Measurements from ENCODE around the gene STK32B. TPM values are rescaled to one million over a fixed set of nuclear protein-coding genes. Genes with fewer than 3 reads are reported as not detected.

STK32B gene
- total and polyA plus RNA-seq, 9 donors = 0.35 to 3.0 (median 1.2) TPM

GRCh38 chr4:5014007-5014682 is 37.1 kb upstream of the STK32B start:
- Histone ChIP-seq H3K4me1 (ENCODE audit: insufficient read depth) (peaks cover under 1% of the 10 kb centered on the region), H3K27me3 (no peaks in the 10 kb centered on the region), H3K36me3 (no peaks in the 10 kb centered on the region), H3K4me3 (no peak overlapping the region), H3K9me3 (no peaks in the 10 kb centered on the region), H3K27ac (no peak overlapping the region)
- no peak for TF ChIP-seq POLR2A (IDR thresholded peaks at IDR 0.05)
- TF ChIP-seq, protein P1, sequence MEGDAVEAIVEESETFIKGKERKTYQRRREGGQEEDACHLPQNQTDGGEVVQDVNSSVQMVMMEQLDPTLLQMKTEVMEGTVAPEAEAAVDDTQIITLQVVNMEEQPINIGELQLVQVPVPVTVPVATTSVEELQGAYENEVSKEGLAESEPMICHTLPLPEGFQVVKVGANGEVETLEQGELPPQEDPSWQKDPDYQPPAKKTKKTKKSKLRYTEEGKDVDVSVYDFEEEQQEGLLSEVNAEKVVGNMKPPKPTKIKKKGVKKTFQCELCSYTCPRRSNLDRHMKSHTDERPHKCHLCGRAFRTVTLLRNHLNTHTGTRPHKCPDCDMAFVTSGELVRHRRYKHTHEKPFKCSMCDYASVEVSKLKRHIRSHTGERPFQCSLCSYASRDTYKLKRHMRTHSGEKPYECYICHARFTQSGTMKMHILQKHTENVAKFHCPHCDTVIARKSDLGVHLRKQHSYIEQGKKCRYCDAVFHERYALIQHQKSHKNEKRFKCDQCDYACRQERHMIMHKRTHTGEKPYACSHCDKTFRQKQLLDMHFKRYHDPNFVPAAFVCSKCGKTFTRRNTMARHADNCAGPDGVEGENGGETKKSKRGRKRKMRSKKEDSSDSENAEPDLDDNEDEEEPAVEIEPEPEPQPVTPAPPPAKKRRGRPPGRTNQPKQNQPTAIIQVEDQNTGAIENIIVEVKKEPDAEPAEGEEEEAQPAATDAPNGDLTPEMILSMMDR (IDR thresholded peaks at IDR 0.05) = no peak
- TF ChIP-seq EP300 (IDR thresholded peaks at IDR 0.05) = no peak
- intact Hi-C loops (cut with DNase I) = no loop called here
- WGBS, 3 donors = 73 to 77% (median 73%) methylated on average over 7 of the region's 7 CpGs
- DNase-seq = no peak

GRCh38 chr4:5018096-5018495 is 33.2 kb upstream of the STK32B start:
- peaks cover 5% of the 10 kb centered on the region for H3K4me1 ChIP-seq (ENCODE audit: insufficient read depth)
- intact Hi-C loops (cut with DNase I) = no loop called here
- WGBS, 3 donors = 15 to 29% (median 15%) methylated on average over 2 of the region's 2 CpGs
- TF ChIP-seq POLR2A (IDR thresholded peaks at IDR 0.05) (no peak), EP300 (IDR thresholded peaks at IDR 0.05) (no peak)
- TF ChIP-seq, protein P1 (IDR thresholded peaks at IDR 0.05) = no peak
- no peaks in the 10 kb centered on the region for H3K27me3 ChIP-seq
- H3K4me3 ChIP-seq = no peak overlapping the region
- no peaks in the 10 kb centered on the region for H3K36me3 ChIP-seq
- no peak for DNase-seq
- no peaks in the 10 kb centered on the region for H3K9me3 ChIP-seq
- no peak overlapping the region for H3K27ac ChIP-seq

DNA sequence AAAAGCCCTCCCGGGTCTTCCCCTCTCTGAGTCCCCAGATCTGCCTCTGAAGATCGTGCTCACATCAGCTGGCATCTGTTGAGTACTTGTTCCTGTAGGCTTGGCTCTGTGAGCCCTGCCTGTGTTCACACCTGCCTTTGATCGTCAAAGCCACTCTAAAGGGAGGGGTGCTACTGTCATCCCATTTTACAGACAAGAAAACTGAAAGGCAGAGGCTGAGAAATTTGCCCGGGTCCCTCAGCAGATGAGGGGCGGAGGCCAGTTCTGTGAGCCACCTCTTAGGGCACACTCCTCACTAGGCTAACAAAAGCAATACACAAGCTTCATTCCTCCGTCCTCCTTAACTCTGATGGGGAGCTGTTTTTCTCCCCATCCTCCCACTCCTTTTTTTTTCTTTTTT is 32.7 kb upstream of the STK32B start:
- H3K36me3 ChIP-seq = no peaks in the 10 kb centered on the region
- TF ChIP-seq EP300 (IDR thresholded peaks at IDR 0.05) (no peak), POLR2A (IDR thresholded peaks at IDR 0.05) (no peak)
- TF ChIP-seq, protein P1 (IDR thresholded peaks at IDR 0.05) = no peak
- intact Hi-C loops (cut with DNase I) = no loop called here
- H3K27me3 ChIP-seq = no peaks in the 10 kb centered on the region
- no peak overlapping the region for H3K27ac ChIP-seq
- H3K4me1 ChIP-seq (ENCODE audit: insufficient read depth) = peaks cover 5% of the 10 kb centered on the region
- DNase-seq = no peak
- H3K4me3 ChIP-seq = no peak overlapping the region
- H3K9me3 ChIP-seq = no peaks in the 10 kb centered on the region
- WGBS, 3 donors = 29 to 32% (median 30%) methylated on average over 6 of the region's 6 CpGs

GRCh38 chr4:5019274-5019673 is 32.0 kb upstream of the STK32B start, which contains the start of gene CYTL1:
Gene CYTL1, minus strand, starts transcription at chr4:5019458. Its CDS starts 13 bp downstream, at chr4:5019445.
- 1 to 3% (median 2%) methylated on average over 28 of the region's 28 CpGs for WGBS, 3 donors
- TF ChIP-seq EP300 (IDR thresholded peaks at IDR 0.05) (no peak), POLR2A (IDR thresholded peaks at IDR 0.05) (no peak)
- TF ChIP-seq, protein P1 (IDR thresholded peaks at IDR 0.05) = no peak
- intact Hi-C loops (cut with DNase I) = no loop called here
- Histone ChIP-seq H3K9me3 (no peaks in the 10 kb centered on the region), H3K27ac (no peak within 1 kb of the TSS), H3K36me3 (no peaks in the 10 kb centered on the region), H3K27me3 (no peaks in the 10 kb centered on the region), H3K4me1 (ENCODE audit: insufficient read depth) (peaks cover 5% of the 10 kb centered on the region), H3K4me3 (no peak within 1 kb of the TSS)
- DNase-seq = peak in 1 of 5 donors; percentile 43
